ENCODE measurements around the gene IL23R.

GRCh38 chr1:67224856-67225255, 58.6 kb downstream of the IL23R start:
- TF ChIP-seq, protein P1, sequence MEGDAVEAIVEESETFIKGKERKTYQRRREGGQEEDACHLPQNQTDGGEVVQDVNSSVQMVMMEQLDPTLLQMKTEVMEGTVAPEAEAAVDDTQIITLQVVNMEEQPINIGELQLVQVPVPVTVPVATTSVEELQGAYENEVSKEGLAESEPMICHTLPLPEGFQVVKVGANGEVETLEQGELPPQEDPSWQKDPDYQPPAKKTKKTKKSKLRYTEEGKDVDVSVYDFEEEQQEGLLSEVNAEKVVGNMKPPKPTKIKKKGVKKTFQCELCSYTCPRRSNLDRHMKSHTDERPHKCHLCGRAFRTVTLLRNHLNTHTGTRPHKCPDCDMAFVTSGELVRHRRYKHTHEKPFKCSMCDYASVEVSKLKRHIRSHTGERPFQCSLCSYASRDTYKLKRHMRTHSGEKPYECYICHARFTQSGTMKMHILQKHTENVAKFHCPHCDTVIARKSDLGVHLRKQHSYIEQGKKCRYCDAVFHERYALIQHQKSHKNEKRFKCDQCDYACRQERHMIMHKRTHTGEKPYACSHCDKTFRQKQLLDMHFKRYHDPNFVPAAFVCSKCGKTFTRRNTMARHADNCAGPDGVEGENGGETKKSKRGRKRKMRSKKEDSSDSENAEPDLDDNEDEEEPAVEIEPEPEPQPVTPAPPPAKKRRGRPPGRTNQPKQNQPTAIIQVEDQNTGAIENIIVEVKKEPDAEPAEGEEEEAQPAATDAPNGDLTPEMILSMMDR (IDR thresholded peaks at IDR 0.05; ENCODE audit: insufficient read depth, low read length, poor library complexity, severe bottlenecking) = no peak
- TF ChIP-seq EZH2phosphoT487 (conservative IDR thresholded peaks at IDR 0.05; ENCODE audit: low read length) = no peak

Measured in SU-DHL-6 (cell line).